Epithelial cell of prostate (primary cell): ENCODE results near the gene LSM12.
A peak's percentile ranks its signal among the peaks of the same experiment; 100 is the strongest.
"Not testable (repeated sequence)": the region's sequence is repeated elsewhere in the genome, so short reads cannot be mapped to it uniquely, and the experiment has no call there.

Experiments used
- DNase-seq: peaks from one replicate; pipeline ENCODE4 v3.0.0-alpha.2; 2011; ENCODE audit warnings: low read depth, low spot score
- H3K27ac ChIP-seq: fragments of 450-650 bp; 2 replicates; pipeline ENCODE4 v1.5.1; 2017; ENCODE audit warnings: mild to moderate bottlenecking

LSM12 gene

GRCh38 chr17:44066204-44066930 is at the start of gene LSM12:
LSM12 (minus strand) TSS chr17:44066671; CDS start chr17:44066587, 84 bp downstream.
- DNase-seq: peak; percentile 33

GRCh38 chr17:44115585-44116415 is 49.3 kb upstream of the LSM12 start:
- DNase-seq: no peak
- H3K27ac ChIP-seq: no peak overlapping the region

More at GRCh38 chr17:44066204-44066930, at the start of gene LSM12:
- H3K27ac ChIP-seq: peak within 1 kb of the TSS; percentile 93

GRCh38 chr17:44113868-44114840 is 47.7 kb upstream of the LSM12 start:
- H3K27ac ChIP-seq: no peak overlapping the region
- DNase-seq: no peak

GRCh38 chr17:44113382-44113781 is 46.9 kb upstream of the LSM12 start:
- H3K27ac ChIP-seq: no peak overlapping the region
- no peak for DNase-seq

- H3K27ac ChIP-seq: no peak overlapping the region
- DNase-seq: no peak
These were observed 46.1 kb upstream of the LSM12 start for GRCh38 chr17:44112284-44113280.

GRCh38 chr17:44111777-44112176 is 45.3 kb upstream of the LSM12 start:
- DNase-seq: no peak
- no peak overlapping the region for H3K27ac ChIP-seq

GRCh38 chr17:44110823-44111633 is 44.6 kb upstream of the LSM12 start:
- DNase-seq: no peak
- H3K27ac ChIP-seq: no peak overlapping the region

- no peak overlapping the region for H3K27ac ChIP-seq
- no peak for DNase-seq
These were observed 43.7 kb upstream of the LSM12 start for GRCh38 chr17:44110011-44110686.

- DNase-seq: no peak
- no peak overlapping the region for H3K27ac ChIP-seq
These were observed 42.8 kb upstream of the LSM12 start for GRCh38 chr17:44109312-44109630.

GRCh38 chr17:44108440-44109311 is 42.2 kb upstream of the LSM12 start:
- no peak overlapping the region for H3K27ac ChIP-seq

GRCh38 chr17:44106801-44107200 is 40.3 kb upstream of the LSM12 start:
- no peak overlapping the region for H3K27ac ChIP-seq
- DNase-seq: no peak

More at GRCh38 chr17:44108440-44109311, 42.2 kb upstream of the LSM12 start:
- DNase-seq: no peak

- H3K27ac ChIP-seq: no peak overlapping the region
- no peak for DNase-seq
These were observed 39.5 kb upstream of the LSM12 start for GRCh38 chr17:44105941-44106340.

GRCh38 chr17:44105483-44105882 is 39.0 kb upstream of the LSM12 start:
- DNase-seq: no peak
- no peak overlapping the region for H3K27ac ChIP-seq

- no peak overlapping the region for H3K27ac ChIP-seq
- DNase-seq: no peak
These were observed 36.6 kb upstream of the LSM12 start for GRCh38 chr17:44102849-44103622.

- H3K27ac ChIP-seq, DNase-seq: not testable (repeated sequence)
These were observed 35.4 kb upstream of the LSM12 start for GRCh38 chr17:44101858-44102257.
